Endothelial cell of umbilical vein (primary cell): ENCODE measurements around the gene CTTNBP2.

ENCODE experiments used
- CTCF ChIP-seq, 2 donors: IDR thresholded peaks; 1 replicate in 1 of 2; 2 replicates in 1 of 2; pipeline ENCODE4 v1.5.1; 2011; ENCODE audit warnings: low read length in 2 of 2, mild to moderate bottlenecking in 2 of 2, moderate library complexity in 2 of 2, control low read depth in 1 of 2, inconsistent platforms in 1 of 2, low read depth in 1 of 2; ENCODE audit not compliant: insufficient read depth in 1 of 2; ENCODE audit errors: extremely low read depth in 1 of 2
- EZH2 ChIP-seq: IDR thresholded peaks from 2 replicates; pipeline ENCODE4 v1.6.1; 2012; ENCODE audit warnings: borderline replicate concordance, low read depth, mild to moderate bottlenecking, moderate library complexity, low read length, inconsistent platforms; ENCODE audit not compliant: severe bottlenecking
- MYC ChIP-seq: IDR thresholded peaks from one replicate; pipeline ENCODE4 v1.6.1; 2011; ENCODE audit warnings: mild to moderate bottlenecking, low read depth, low read length
- POLR2A ChIP-seq: IDR thresholded peaks from 2 replicates; pipeline ENCODE4 v1.6.1; 2012; ENCODE audit warnings: low read depth, mild to moderate bottlenecking, control low read depth, low read length
- POLR2AphosphoS5 ChIP-seq: IDR thresholded peaks from 2 replicates; pipeline ENCODE4 v1.6.1; 2012; ENCODE audit warnings: low read depth, mild to moderate bottlenecking, control low read depth, low read length, moderate library complexity; ENCODE audit not compliant: insufficient read depth
- TF ChIP-seq, protein P1 (sequence below): IDR thresholded peaks from 2 replicates; pipeline ENCODE4 v1.6.1; 2011; ENCODE audit not compliant: insufficient read depth, insufficient read length

GRCh38 chr7:117816727-117817126 is 56.5 kb downstream of the CTTNBP2 start:
- TF ChIP-seq, protein P1, sequence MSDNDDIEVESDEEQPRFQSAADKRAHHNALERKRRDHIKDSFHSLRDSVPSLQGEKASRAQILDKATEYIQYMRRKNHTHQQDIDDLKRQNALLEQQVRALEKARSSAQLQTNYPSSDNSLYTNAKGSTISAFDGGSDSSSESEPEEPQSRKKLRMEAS = no peak
- TF ChIP-seq CTCF (IDR thresholded peaks at IDR 0.05; ENCODE audit: extremely low read depth in 1 of 2, insufficient read depth in 1 of 2, low read depth in 1 of 2, low read length in 2 of 2) (no peak), EZH2 (no peak), MYC (no peak), POLR2A (no peak), POLR2AphosphoS5 (no peak)
